ENCODE measurements around the gene SULT2B1. TPM values are rescaled to one million over a fixed set of nuclear protein-coding genes. Genes with fewer than 3 reads are reported as not detected.

Gene SULT2B1
- total RNA-seq, 2 donors from 2014 or later = 1.4 to 7.7 TPM

GRCh38 chr19:48618916-48619691 lies 67.1 kb downstream of the SULT2B1 start, which contains the start of the genes RPL18 and SPHK2:
Gene RPL18 (minus strand): TSS chr19:48619178. CDS start chr19:48619143, 35 bp downstream.
Gene SPHK2 (plus strand): TSS chr19:48619506. CDS start chr19:48620515, 1,009 bp downstream.
- intact Hi-C loops (cut with DNase I) = loop anchor here (10.0 kb wide), 1 partner anchor 294 kb away; the partner anchor contains the start of gene EMP3
- no peak for TF ChIP-seq CTCF (IDR thresholded peaks at IDR 0.05)
- Histone ChIP-seq H3K9me3 (no peaks in the 10 kb centered on the region), H3K27me3 (no peaks in the 10 kb centered on the region), H3K36me3 (peaks cover 4% of the 10 kb centered on the region), H3K4me1 (peaks cover 17% of the 10 kb centered on the region), H3K4me3 (peak within 1 kb of the TSS; percentile 88), H3K27ac (peak within 1 kb of the TSS; percentile 93), H3K9ac (ENCODE audit: low read depth in 2 of 2, low read length in 2 of 2) (peak within 1 kb of the TSS; percentile 81 to 100)
- peak; percentile 97 for DNase-seq

GRCh38 chr19:48619692-48620585 lies 68.0 kb downstream of the SULT2B1 start:
- Histone ChIP-seq H3K4me1 (peaks cover 17% of the 10 kb centered on the region), H3K9me3 (no peaks in the 10 kb centered on the region), H3K4me3 (peak overlapping the region; percentile 88), H3K27me3 (no peaks in the 10 kb centered on the region), H3K27ac (peak overlapping the region; percentile 93), H3K36me3 (peaks cover 4% of the 10 kb centered on the region), H3K9ac (ENCODE audit: low read depth in 2 of 2, low read length in 2 of 2) (peak overlapping the region; percentile 81 to 100)
- TF ChIP-seq CTCF (IDR thresholded peaks at IDR 0.05) = no peak
- peak; percentile 21 for DNase-seq
- intact Hi-C loops (cut with DNase I) = loop anchor here (10.0 kb wide), 1 partner anchor 295 kb away; the partner anchor contains the start of gene EMP3

GRCh38 chr19:48623556-48624066 lies 71.6 kb downstream of the SULT2B1 start:
- intact Hi-C loops (cut with DNase I) = no loop called here
- peaks cover 11% of the 10 kb centered on the region for H3K4me1 ChIP-seq
- DNase-seq = no peak
- H3K36me3 ChIP-seq = no peaks in the 10 kb centered on the region
- H3K9me3 ChIP-seq = no peaks in the 10 kb centered on the region
- peak overlapping the region; percentile 42 for H3K4me3 ChIP-seq
- peak overlapping the region; percentile 54 for H3K27ac ChIP-seq
- no peak for TF ChIP-seq CTCF (IDR thresholded peaks at IDR 0.05)
- peak overlapping the region in 1 of 2 donors; percentile 76 for H3K9ac ChIP-seq (ENCODE audit: low read depth in 2 of 2, low read length in 2 of 2)
- H3K27me3 ChIP-seq = no peaks in the 10 kb centered on the region

GRCh38 chr19:48624067-48624594 lies 72.2 kb downstream of the SULT2B1 start:
- no peaks in the 10 kb centered on the region for H3K36me3 ChIP-seq
- no peaks in the 10 kb centered on the region for H3K27me3 ChIP-seq
- DNase-seq = peak; percentile 98
- intact Hi-C loops (cut with DNase I) = no loop called here
- peak overlapping the region; percentile 54 for H3K27ac ChIP-seq
- H3K9me3 ChIP-seq = no peaks in the 10 kb centered on the region
- H3K4me3 ChIP-seq = peak overlapping the region; percentile 42
- peak overlapping the region; percentile 76 to 79 for H3K9ac ChIP-seq (ENCODE audit: low read depth in 2 of 2, low read length in 2 of 2)
- TF ChIP-seq CTCF (IDR thresholded peaks at IDR 0.05) = no peak
- peaks cover 11% of the 10 kb centered on the region for H3K4me1 ChIP-seq
